ENCODE measurements around the gene TPRG1L.
A peak's percentile ranks its signal among the peaks of the same experiment; 100 is the strongest.
"Not testable (repeated sequence)": the region's sequence is repeated elsewhere in the genome, so short reads cannot be mapped to it uniquely, and the experiment has no call there.

The TPRG1L gene

DNA sequence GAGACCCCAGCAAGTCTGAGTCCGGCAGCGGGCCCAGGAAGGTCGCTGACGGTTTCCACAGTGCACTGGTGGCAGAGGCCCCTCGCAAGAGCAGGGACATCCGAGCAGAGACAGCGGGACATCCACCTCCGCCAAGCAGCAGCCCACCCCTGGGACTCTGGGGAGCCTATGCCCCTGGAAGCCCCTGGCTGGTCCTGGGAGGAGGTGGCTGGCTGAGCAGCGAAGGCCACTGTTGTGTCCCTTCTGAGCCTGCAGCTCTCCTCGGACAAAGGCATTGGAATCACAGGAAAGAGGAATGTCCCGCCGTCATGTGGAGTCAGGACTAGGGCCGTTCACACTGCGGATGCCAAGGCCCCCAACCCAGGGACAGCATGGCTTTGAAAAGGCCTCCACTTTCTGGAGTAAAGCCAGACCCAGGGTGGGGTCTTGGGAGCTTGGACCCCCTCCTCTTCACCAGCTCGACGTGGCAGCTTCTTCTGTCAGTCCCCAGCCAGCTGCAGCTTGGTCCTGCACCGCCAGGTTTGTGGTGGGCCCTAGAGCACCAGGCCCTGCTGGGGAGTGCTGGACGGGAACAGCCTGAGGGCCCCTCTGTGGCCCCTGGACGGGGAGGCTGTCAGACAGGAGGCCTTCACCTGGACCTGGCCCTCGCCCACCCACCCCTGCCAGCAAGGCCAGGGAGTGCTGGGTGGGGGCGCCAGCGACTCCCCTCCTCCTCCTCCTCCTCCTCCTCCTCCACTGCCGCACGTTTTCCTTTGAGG lies 14.9 kb upstream of the TPRG1L start:
- no peak for DNase-seq

- DNase-seq, result no peak
Observed at GRCh38 chr1:3610527-3611169, 14.2 kb upstream of the TPRG1L start.

- no peak for DNase-seq
Observed at GRCh38 chr1:3611170-3612019, 13.4 kb upstream of the TPRG1L start, which contains the start of gene MEGF6. MEGF6 (minus strand) TSS chr1:3611508; CDS start chr1:3611268, 240 bp downstream.

GRCh38 chr1:3612123-3612522 lies 12.7 kb upstream of the TPRG1L start:
- DNase-seq, result no peak

DNA sequence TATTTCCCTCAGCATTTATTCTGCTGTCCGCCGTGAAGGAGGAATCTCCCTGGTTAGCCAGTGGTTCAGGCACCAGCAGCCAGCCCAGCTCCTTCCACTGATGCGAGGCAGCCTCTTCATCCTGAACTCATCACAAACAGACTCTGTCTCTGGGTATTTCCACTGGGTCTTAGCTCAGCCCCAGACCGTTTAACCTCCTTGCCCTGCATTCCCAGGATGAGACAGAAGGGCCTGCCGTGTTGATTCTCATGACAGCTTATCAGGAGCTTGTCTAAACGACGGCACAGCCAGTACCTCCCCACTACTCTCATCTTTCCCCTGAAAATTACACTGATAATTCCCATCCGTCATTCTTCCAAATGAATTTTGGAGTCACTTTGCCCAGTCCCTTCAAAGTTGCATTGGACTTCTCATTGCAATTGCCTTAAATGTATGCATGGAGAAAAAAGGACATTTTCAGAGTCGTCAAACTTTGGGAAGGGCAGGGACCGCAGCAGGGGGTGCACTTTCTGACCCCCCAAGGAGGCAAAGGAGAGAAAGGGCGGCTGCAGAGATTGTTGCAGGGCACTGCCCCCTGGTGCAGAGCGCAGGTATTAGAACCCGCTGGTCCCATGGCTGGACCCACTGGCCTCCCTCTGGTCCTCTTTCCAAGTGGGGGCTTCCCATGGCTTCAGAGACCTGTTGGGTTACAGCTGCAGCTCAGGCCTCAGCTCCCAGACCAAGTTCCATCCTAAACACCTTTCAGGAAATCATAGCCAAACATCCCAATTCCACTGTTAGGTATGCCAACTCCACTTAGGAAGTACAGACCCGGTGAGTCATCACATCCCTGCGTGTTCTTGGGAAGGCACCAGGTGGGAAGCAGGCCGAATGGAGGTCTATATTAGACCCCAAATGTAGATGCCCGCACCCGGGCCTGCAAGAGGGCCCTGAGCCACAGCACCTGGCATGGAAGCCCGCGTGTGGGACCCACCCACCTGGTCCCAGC lies 9.8 kb upstream of the TPRG1L start:
- peak in 1 of 2 experiments; percentile 4 for DNase-seq

DNA sequence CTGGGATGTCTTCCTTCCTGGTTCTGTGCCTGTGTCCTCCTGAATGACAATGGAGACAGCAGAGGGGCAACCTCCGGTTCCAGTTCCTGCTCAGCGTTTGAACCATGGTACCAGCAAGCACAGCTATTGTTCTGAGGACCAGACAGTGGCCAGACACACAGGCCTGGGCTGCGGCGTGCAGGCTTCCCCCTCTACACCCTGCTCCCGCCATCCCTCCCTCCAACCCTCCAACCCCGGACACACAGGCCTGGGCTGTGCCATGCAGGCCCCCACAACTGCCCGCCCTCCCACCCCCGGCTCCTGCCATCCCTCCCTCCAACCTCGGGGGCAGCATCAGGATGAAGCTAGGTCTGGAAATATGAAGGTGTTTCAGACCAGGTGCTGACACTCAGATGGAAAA lies 8.0 kb upstream of the TPRG1L start:
- DNase-seq, result no peak

DNA sequence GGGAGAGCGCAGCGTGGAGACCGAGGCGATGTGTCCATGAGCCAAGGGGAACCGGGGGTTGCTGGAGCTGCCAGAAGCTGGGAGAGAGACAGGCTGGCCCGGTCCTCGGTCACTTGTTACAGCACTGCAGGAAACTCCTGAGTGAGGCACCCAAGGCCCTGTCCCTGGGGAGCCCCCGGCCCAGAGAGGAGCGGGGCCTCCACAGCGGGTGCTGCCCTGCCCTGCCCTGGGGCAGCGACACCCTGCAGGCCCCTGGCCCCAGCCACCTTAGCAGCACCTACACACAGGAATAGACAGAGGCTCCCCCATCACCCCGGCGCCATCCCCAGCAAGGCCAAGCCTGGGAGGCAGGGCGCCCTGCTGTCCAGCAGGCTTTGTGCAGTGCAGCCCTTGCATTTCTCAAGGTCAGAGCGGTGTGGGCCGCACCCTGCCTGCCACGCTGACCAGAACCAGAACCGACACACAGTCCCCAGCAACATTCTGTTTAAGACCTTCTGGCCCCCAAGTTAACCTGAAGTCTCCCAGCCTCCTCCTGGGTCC lies 6.9 kb upstream of the TPRG1L start:
- no peak for DNase-seq

DNA sequence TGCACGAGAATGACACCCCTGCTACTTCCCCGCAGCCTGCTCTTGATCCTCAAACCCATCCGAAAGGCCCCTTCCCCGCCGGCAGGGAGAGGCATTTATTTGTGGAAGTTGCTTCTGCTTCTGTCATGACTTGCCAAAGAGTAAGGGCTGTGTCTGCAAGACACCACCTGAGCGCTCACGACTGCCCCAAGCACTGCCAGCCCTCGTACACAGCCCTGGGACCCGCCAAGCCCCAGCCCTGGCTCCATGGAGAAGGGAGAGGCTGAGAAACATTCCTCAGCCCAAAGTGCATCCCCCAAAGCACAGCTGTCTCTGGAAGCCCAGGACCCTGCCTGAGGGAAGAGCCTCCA lies 6.3 kb upstream of the TPRG1L start:
- DNase-seq, result no peak

- DNase-seq, result peak; percentile 48 to 51
Observed at GRCh38 chr1:3618881-3619671, 5.7 kb upstream of the TPRG1L start.

DNA sequence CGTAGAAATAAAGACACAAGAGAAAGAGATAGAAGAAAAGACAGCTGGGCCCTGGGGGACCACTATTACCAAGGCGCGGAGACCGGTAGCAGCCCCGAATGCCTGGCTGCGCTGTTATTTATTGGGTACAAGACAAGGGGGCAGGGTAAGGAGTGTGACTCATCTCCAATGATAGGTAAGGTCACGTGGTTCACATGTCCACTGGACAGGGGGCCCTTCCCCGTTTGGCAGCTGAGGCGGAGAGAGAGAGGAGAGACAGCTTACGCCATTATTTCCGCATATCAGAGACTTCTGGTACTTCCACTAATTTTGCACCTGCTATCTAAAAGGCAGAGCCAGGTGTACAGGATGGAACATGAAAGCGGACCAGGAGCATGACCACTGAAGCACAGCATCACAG lies 4.1 kb upstream of the TPRG1L start:
- DNase-seq, result no peak

- not testable (repeated sequence) for DNase-seq
Observed at GRCh38 chr1:3621151-3621671, 3.6 kb upstream of the TPRG1L start.

- DNase-seq, result not testable (repeated sequence)
Observed at GRCh38 chr1:3622102-3622501, 2.7 kb upstream of the TPRG1L start.

DNA sequence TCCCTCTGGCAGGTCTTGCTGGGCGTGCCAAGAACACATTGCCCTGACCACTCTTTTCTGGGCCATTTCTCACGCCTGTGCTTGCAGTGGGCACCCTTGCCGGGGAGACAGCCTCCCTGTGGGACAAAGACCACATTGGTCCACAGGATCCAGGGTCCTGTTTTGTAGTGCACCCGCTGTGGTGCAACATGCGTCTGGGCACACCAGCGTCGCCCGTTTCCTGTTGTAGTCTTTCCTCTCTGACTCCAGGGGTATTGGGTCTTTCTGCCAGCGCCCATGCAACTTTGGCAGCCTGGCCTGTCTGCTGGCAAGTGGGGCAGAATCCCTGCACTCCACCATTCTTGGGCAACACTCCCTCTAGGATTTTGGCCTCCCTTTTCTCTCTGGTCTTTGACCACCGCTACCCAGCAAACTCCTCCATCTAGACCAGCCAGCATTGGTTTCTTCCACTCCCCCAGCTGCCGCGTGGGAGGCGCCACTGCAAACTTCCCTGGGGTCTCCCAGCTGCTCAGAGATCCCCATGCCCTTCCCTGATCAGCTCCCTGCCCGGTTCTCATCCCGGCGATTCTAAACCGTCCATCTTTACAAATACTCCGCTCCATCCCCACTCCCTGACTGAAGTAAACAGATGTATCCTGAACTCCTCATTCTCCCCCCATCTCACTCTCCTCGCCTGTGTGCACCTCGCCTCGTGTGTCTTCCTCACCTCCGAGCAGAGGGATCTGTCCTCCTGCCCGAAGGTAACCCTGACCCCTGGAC lies 1.2 kb upstream of the TPRG1L start:
- DNase-seq, result no peak

DNA sequence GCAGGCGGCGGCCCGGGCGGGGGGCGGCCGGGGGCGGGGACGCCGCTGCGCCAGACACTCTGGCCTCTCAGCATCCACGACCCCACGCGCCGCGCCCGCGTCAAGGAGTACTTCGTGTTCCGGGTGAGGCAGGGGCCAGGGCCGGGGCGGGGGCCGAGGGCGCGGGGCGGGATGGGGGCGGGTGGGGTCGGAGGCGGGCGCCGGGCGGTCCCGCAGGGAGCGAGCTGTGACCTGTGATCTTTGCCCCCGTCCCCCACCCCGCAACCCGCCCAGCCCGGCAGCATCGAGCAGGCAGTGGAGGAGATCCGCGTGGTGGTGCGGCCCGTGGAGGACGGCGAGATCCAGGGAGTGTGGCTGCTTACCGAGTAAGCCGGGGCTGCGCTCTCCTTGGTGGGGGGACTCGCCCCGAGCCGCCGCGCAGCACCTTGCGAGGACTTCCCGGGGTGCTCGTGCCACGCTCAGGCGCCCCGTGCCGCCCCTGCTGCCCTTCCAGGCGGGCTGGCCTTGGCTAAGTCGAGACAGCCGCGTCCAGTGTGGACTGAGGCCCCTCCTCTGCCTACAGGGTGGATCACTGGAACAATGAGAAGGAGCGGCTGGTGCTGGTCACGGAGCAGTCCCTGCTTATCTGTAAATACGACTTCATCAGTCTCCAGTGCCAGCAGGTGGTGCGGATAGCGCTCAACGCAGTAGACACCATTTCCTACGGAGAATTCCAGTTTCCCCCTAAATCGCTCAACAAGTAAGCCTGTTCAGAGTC lies 514 bp downstream of the TPRG1L start:
- DNase-seq, result peak; percentile 8 to 50

DNA sequence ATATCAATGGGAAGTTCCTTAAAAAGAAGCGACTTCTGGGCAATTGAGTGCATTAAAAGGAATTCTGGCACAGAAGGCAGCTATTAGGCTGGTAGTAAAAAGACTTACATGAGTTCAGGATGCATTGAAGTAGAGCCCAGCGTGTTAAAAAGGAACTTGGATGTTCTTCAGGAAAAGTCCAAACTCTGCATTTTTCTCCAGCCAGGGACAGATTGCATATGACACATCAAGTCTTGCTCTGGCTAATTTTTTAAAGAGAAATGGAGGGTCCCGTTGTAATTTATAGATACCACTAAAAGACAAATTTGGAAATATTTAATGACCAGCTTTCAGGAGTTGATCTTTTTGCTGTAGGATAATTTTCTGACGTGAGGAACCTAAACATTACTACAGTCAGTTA lies 1.2 kb downstream of the TPRG1L start:
- DNase-seq, result no peak

DNA sequence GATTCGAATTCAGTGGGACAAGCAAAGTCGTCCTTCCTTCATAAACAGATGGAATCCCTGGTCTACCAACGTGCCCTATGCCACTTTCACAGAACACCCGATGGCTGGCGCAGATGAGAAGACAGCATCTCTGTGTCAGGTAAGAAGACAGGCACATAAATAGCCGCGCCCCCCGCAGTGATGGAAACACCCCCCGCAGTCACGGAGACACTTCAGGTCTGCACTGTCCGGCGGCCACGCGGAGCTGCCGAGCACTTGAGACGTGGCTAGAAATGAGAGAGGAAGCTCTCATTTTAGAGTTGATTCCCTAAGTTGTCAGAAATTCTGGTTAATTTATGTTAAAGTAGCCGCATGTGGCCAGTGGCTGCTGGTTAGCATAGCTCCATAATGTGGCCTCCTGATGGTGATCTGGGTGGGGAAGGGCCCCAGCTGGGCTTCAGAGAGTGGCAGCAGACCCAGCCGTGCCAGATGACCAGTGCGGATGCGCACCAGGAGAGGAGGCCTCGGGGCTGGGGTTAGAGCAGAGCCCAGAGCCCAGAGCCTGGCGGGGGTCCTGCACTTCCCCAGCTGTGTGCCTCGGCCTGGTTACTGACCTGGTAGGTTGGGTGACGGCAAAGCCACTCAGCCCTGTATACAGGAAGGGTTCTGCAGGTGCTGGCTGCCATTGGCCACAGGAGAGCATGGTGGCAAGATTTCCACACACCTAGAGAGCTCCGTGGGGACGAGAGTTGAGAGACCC lies 2.9 kb downstream of the TPRG1L start:
- no peak for DNase-seq

DNA sequence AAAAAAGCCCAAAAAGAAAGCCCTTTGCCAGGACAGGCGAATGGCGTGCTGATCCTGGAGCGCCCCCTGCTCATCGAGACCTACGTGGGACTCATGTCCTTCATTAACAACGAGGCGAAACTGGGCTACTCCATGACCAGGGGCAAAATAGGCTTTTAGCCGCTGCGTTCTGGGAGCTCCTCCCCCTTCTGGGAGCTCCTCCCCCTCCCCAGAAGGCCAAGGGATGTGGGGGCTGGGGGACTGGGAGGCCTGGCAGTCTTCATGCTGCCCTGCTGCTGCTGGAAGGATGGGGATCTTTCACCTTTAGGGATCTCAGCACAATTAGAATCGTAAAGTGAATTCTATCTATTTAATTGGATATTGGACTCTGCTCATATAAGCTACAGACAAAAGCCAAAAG lies 3.6 kb downstream of the TPRG1L start:
- DNase-seq, result no peak

GRCh38 chr1:3629561-3630160 lies 4.8 kb downstream of the TPRG1L start:
- DNase-seq, result no peak

All from SHP77 (cell line).